NCI-H2227 (cell line): ENCODE results near the gene ARFGAP1.

Experiments used
- DNase-seq: peaks from one replicate; lab custom pipeline; 2025; ENCODE audit not compliant: unreplicated experiment; lab: John Stamatoyannopoulos, UW

ARFGAP1 gene

GRCh38 chr20:63317601-63318291, 45.1 kb downstream of the ARFGAP1 start:
- no peak for DNase-seq

DNA sequence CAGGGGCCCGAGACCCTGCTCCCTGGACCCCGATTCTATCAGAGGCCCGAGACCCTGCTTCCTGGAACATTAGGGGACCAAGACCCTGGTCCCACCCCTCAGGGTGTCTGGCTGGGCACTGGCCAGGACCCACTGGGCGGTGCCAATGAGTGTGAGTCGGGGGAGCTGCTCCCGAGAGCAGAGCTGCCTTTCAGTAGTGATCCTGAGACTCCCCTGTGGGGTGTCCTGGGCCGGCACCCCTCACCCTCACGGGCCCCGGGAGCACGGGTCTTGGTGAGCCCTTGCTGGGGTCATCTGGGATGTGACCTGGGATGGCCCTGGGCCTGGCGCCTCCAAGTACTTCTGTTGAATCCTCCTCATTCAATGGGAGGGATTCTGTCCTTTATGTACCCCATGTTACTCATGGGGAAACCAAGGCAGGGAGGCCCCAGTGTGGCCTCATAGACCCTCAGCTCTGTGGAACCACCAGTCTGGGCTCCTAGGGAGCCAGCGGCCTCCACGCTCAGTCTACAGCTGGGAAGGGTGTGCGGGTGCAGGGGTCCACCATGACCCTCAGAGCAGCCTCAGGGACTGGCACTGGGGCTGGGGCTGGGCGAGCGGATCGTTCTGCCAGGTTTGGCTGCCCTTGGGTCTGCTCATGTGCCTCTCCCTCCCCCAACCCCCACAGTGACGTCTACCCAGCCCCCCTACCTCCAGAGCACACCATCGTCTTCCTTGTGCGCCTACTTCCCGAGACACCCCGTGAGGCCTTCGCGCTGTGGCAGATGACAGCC, 46.0 kb downstream of the ARFGAP1 start:
- no peak for DNase-seq

DNA sequence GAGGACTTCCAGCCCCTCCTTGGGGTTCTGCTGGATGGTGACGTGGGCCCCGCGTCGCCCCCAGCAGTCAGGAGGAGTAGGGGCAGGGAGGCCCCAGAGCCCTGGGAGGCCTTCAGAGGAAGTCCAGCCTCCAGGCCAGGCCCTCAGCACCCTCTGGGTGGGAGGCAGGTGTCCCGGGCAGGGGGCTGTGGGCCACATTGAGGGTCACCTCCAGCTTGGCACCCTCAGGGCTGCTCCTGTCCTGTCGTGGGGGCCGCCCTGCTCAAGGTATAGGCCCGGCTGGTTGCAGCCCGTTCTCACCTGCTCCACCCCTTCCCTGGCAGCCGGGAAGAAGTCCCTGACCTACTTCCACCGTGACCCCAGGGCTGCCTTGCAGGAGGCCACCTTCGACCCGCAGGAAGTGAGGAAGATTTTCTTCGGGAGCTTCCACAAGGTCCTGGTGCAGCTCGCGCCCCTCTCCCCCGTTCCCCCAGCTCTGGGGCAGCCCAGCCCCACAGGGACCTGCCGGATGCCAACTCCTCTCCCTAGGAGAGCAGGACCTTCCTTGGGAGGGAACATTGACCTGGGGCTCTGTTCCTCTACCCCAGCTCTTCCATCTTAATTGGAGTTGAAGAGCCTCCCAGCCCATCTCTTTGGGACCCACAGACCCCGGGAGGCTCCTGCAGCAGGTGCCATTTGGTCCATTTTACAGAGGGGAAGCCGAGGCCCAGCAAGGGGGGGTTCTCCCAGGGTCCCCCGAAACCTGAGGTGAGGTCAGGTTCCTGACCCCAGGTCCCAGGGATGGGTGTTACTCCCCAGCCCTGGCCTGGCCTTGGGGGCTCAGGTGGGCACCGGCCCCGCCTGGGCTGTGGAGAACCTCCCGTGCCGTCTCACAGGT, 46.8 kb downstream of the ARFGAP1 start:
- DNase-seq, result no peak

DNA sequence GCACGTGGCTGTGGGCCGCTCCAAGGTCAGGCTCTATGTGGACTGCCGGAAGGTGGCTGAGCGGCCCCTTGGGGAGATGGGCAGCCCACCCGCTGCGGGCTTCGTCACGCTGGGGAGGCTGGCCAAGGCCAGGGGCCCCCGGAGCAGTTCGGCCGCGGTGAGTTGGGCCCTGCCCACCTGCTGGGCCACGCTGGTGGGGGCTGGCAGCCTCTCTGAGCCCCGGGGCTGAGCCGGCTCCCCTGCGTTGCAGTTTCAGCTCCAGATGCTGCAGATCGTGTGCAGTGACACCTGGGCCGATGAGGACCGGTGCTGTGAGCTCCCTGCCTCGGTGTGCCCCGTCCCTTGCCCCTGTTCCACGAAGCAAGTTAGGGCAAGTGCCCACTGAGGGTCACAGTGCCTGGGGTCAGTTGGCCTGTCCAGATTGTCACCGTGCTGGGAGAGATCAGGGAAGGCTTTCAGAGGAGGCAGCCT, 47.5 kb downstream of the ARFGAP1 start:
- no peak for DNase-seq

GRCh38 chr20:63320616-63321147, 48.1 kb downstream of the ARFGAP1 start:
- DNase-seq, result no peak

GRCh38 chr20:63321148-63321831, 48.7 kb downstream of the ARFGAP1 start:
- DNase-seq, result no peak

GRCh38 chr20:63322146-63322932, 49.7 kb downstream of the ARFGAP1 start:
- DNase-seq, result no peak

DNA sequence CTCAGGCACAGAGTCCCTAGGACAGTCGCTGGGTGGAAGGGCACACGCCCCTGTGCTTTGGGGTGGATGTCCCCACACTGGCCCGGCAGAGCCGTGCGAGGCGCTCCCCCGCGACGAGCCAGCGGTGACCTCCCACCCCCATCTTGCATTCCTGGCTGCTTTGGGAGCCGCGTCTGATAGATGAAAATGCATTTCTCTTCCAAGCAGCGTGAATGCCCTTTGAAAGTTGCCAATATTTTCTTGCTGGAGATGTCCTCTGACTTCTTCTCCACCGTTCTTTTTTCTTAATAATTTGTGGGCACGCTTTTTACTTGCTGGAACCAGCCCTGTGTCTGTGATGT, 50.3 kb downstream of the ARFGAP1 start:
- DNase-seq, result no peak

DNA sequence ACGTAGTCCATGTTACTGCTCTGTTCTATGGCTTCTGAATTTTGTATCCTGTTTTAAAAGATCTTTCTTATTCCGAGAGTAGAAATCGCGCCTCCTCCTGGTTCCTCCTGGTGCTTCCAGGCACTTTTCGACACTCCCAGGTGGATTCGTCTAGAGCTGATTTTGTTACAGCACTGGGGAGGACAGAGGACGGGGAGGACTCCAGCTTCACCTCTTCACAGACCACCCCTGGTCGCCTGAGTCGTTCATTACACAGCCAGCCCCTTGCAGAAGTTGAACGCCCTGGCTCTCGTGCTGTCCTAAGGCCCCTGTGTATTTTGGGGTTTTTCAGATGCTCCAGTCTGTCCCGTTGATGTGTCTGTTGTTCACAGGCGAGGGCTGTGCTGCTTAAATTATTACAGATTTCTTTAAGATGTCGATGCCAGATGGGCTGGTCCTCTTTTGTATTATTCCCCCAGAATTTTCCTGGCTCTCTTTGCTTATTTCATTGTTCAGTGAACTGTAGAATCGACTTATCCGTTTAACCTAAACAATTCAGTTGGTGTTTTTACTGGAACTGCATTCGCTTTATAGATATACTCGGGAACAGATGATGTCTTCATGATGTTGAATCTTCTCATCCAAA, 50.9 kb downstream of the ARFGAP1 start:
- DNase-seq, result no peak

GRCh38 chr20:63325021-63325471, 52.4 kb downstream of the ARFGAP1 start:
- no peak for DNase-seq

DNA sequence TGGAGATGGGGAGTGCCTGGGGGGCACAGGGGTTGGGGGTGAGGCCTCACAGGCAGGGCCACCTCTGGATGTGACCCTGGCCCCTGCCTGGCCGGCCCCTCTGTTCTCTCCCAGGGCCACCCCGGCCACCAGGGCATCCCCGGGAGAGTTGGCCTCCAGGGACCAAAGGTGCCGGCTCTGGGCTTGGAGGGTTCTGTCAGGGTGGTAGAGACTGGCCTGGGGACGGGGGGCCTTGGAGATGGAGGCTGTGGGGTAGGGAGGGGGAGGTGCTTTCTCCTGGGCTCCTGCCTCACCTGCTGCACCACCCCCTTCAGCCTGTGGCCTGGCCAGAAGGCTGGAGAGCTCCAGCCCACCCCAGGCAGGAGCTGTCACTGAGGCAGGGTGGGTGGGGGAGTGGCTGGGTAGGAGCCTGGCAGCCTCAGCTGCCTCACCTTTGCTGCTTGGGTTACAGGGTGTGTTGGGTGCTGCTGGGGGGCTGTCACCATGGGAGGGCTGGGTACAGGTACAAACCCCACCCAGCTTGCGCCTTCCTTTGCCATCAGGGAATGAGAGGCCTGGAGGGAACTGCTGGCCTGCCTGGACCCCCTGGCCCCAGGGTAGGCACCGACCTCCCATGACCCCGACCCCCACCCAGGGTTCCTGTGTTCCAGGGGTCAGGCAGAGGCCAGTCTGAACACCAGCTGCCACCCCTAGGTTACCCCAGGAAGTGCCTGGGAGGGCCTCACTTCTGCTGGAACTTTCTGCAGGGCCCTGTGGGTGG, 53.1 kb downstream of the ARFGAP1 start:
- DNase-seq, result no peak

DNA sequence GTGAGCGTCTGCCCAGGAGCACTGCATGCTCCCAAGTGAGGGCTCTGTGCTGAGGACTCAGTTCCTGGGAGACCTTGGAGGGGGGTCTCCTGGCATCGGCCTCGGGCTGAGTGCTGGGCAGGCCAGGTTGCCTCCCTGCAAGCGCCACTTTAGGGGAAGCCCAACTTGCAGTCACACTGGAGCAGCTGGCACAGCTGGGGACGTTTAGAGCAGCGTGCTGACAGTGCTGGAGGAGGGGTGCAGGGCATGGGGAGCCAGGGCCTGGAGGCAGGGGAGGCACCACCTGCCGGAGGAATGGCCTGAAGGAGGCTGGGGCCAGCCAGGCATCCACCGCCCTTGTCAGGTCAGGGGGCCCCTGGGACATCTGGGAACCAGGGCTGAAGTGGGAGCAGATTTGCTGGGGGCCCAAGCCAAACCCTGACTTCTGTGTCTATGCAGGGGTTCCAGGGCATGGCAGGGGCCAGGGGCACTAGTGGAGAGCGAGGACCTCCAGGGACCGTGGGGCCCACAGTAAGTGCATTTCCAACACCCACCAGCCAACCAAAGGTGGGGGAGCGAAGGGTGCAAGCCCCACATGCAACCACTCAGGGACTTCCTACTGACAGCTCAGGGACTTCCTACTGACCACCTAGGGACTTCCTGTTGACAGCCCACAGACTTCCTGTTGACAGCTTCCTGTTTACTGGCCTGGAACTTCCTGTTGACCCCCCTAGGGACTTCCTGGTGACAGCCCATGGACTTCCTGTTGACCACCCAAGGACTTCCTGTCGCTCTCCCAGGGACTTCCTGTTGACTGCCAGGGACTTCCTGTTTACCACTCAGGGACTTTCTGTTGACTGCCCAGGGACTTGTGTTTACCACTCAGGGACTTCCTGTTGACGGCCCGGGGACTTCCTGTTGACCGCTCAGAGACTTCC, 54.0 kb downstream of the ARFGAP1 start:
- DNase-seq, result no peak

- DNase-seq, result no peak
Observed at GRCh38 chr20:63327231-63327745, 54.7 kb downstream of the ARFGAP1 start.

DNA sequence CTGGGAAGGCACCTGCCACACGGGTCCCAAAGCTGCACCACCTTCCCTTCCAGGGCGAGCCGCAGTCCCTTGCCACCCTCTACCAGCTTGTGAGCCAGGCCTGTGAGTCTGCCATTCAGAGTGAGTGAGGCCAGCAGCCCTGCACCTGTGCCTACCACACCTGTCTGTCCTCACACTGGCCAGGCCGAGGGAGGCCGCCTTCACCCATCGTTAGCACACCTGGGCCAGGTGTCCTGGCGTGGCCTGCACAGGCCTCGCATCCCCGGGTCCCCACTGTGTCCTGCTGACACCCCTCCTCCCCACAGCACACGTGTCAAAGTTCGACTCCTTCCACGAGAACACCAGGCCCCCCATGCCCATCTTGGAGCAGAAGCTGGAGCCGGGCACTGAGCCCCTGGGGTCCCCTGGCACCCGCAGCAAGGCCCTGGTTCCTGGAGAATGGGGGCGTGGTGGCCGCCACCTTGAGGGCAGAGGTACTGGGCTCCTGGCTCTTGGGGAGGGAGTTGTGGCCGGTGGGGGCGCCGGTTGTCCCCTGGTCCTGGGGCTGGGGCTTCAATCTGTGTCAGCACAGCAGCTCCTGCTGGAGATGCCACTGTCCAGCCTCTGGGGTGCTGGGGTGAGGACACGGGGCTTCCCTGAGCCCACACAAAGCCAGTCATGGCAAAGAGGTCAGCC, 55.5 kb downstream of the ARFGAP1 start:
- no peak for DNase-seq

DNA sequence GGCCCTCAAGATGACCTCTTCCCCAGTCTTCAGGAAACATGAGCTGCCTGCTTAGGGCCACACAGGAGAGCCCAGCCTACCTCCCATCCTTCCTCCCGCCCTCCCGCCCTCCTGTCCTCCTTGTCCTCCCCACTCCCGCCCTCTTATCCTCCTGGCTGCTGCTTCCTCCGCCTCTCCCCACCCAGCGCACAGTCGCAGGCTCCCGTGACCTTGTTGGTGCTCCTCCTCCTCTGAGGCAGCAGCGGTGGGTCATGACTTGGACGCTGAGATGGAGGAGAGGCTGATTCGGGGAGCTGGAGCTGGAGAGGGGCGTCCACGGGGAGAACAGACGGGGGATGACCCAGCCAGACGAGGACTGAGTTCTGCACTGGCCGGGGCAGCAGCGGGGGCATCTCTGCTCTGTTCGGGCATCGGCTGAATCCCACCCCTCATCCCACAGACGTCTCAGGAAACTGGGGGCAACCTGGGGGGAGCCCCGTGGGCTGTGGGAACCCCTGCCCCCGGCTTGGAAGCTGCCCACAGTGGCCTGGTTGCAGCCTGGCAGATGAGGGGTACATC, 56.2 kb downstream of the ARFGAP1 start:
- DNase-seq, result no peak

DNA sequence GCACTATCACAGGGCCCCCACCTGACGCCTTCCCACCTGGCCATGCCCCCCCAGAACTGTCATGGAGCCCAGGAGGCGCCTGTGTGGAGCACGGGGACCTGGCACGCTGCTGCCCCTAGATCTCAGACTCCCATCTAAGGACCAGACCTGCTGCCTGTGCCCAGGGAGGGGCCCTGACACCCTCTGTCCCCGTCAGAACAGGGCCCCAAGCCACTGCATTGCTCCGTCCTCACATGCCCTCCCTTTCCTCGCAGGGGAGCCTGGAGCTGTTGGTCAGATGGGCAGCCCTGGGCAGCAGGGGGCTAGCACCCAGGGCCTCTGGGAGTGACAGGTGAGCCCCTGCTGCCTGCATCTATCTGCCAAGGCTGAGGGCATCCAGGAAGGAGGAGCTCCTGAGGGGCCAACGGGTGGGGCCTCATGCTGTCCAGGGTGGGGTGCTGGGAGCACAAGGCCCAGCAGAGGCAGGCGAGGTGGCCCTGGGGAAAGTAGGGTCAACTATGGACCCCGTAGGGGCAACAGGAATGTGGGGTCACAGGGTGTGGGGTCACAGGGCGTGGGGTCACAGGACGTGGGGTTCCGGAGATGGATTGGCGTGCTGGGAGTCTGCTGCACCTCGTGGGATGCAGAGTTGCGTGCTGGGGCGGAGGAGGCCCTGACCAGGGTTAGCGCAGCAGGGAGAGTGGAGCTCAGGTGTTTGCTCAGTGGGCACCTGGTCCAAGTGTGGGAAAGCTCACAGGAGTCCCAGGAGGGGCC, 56.9 kb downstream of the ARFGAP1 start:
- DNase-seq, result no peak
